ENCODE data around the gene GRIA3.
"Not testable (repeated sequence)": the region's sequence is repeated elsewhere in the genome, so short reads cannot be mapped to it uniquely, and the experiment has no call there.

GRIA3 gene

DNA sequence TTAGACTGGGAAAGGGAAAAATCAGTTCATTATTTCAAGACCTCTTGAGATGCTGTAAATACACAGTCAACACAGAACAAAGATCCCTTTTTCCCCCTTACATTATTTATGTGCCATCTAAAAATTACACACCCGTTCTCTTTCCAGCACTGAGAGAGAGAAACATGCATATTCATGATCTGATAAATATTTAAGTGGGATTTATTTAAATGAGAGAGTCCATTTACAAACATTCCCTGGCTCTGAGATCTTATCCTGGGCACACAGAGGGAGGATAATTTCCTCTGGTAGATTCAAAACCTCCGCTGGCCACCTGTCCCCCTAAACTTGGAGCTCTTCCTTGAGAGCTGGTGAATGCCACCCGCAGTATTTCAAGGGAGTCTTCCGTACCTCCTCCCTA is 88.6 kb downstream of the GRIA3 start:
- ATAC-seq (no peak), DNase-seq (no peak)

DNA sequence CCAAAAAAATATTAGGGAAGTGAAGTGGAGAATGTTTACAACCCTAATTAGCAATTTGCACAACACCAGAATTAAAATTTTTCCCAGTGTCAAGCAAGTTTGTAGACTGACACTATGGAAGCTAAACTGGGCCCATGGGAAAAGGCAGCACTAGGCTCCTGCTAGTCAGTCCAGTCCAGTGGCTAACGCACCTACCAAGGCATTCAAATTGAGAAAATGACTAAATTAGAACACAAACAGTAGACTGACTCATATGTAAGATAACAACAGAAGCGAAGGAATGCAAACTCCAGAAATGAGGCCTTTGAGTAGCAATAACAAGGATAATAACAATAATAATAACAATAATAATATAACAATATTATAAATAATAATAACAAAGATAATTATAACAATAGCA is 90.7 kb downstream of the GRIA3 start:
- no peak for ATAC-seq
- DNase-seq: no peak

DNA sequence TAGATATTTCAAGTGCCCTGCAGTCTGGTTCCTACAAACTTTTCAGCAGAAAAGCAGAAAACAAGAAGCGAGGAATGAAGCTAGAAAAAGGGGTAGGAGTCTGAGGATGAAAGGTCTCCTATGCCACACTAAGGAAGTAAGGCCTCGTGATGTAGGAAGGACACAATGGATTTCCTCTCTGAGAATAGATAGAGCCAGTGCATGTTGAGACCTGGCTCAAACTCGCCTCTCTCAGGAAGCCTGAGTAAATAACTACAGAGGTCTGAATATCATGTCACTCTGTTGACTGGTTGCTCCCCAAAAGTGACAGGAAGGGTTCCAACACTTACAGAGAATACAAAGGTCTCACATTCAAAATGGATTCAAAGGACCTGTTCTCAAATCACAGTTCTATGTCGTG is 93.3 kb downstream of the GRIA3 start:
- no peak for DNase-seq

DNA sequence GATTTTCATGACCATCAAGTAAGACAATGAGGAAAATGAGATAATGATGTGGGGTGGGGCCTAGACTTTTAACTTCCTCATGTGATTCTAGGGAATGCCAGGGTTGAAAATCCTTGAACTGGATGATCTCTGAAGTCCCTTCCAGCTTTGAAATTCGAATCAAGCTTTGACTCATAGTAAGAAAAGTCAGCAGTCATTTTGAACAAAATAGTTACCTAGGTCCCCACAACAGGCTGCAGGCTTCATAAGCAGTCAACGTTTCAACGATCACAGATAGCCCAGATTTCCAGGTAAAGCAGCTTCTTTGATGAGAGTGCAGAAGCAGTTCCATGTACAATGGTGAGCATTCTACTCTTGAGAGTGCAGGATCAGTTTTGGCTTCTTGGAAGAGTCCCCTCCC is 93.7 kb downstream of the GRIA3 start:
- ATAC-seq: no peak
- DNase-seq: no peak

More for the DNA sequence above, 93.3 kb downstream of the GRIA3 start:
- ATAC-seq: no peak

DNA sequence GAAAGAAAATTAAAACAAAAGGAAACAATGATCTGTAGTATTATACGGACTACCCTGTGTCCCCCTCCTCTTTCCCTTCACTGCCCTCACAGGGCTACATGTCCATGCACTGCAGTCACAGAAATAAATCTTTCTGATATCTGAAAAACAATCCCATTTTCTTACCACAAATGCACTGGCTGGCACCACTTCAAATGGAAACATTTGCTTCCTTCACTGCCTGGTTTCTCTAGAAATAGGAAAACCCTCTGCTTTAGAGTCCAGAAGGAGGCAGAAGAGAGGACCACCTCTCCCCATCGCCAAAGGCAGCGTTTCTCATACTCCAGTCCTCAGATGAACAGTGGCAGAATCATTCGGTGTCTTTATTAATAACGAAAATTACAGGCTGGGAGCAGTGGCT is 98.2 kb downstream of the GRIA3 start:
- no peak for DNase-seq
- ATAC-seq: no peak

DNA sequence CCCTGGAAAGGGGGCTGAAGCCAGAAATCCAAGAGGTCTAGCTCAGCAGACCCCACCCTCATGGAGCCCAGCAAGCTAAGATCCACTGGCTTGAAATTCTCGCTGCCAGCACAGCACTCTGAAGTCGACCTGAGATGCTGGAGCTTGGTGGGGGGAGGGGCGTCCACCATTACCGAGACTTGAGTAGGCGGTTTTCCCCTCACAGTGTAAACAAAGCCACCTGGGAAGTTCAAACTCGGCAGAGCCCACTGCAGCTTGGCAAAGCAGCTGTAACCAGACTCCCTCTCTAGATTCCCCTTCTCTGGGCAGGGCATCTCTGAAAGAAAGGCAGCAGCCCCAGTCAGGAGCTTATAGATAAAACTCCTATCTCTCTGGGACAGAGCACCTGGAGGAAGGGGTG is 99.3 kb downstream of the GRIA3 start:
- not testable (repeated sequence) for DNase-seq, ATAC-seq

DNA sequence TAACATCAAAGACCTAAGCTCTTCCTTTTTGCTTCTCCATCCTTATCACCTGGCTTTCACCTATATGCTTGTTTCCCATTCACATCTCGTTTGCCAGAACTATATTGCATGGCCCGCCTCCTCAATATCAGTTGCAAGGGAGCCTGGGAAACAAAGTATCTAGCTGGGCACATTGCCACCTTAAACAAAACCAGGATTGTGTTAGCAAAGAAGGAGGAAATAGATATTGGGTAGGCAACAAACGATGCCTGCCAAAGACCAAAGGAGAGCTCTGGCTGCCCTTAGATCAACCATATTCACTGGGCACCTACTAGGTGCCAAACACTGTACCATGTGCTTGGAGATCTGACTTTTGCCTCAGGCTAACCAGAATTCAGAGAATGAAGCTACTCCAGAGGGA is 107.5 kb downstream of the GRIA3 start:
- no peak for DNase-seq
- ATAC-seq: no peak

DNA sequence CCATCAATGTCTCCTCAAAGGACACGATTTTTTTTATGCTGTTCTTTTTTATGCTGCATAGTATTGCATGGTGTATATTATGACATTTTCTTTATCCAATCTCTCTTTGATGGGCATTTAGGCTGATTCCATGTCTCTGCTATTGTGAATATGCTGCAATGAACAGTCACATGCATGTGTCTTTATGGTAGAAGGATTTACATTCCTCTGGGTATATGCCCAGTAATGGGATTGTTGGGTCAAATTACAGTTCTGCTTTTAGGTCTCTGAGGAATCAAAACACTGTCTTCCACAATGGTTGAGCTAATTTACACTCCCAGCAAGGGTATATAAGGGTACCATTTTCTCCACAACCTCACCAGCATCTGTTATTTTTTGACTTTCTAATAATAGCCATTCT is 113.9 kb downstream of the GRIA3 start:
- no peak for ATAC-seq

DNA sequence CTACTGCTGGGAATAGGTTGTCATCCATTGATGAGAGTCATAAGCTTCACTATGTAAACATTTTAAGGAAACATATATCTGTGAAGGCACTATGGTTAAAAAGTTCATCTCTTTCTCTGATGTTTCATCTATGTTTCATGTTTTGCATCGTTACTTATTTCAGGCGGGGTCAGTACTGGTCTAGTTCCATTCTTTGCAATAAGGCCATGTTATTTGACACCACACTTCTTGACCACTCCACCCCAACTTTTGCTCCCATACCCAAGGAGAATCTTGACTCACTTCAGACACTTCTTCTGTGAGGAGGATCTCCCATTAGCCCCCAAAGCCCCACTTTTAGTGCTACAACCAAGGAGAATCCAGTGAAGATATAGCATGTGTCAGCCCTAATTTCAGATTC is 119.4 kb downstream of the GRIA3 start:
- DNase-seq (no peak), ATAC-seq (no peak)

More for the DNA sequence above, 113.9 kb downstream of the GRIA3 start:
- no peak for DNase-seq

DNA sequence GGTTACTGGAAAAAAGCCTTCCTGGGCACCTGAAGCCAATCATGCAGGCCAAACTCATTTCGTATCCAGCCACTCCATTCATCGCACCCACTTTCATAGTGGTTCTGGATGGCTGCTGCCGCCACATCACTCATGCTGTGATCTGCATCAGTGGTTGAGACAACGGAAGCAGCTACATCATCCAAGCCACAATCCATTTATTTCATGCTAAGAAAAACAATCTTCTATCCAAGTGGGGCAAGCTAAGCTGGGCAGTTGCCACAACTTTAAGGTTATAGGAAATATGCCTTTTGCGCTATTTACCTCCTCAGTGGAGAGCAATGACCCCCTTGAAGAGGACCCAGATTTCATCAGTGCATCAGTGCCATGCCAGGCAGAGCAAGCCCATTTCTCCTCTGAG is 124.6 kb downstream of the GRIA3 start:
- ATAC-seq: no peak
- no peak for DNase-seq

DNA sequence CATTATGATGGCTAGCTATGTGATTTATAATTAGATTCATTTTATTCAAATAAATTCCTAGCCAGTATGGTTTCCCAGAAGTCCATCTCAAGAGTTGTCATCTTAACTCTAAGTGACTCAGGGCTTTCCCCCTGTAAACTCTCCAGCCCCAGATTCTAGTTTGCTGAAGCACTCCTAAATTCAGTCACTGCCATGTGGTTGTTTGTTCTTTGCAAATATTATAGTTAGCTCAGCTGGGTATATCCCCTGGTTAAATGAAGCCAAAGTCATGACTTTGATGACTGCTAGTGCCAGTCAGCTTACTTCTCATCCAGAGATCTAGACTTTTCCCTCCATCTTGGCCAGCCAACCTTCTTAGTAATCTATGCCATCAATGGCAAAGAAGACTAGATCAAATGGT is 126.0 kb downstream of the GRIA3 start:
- ATAC-seq (no peak), DNase-seq (no peak)

DNA sequence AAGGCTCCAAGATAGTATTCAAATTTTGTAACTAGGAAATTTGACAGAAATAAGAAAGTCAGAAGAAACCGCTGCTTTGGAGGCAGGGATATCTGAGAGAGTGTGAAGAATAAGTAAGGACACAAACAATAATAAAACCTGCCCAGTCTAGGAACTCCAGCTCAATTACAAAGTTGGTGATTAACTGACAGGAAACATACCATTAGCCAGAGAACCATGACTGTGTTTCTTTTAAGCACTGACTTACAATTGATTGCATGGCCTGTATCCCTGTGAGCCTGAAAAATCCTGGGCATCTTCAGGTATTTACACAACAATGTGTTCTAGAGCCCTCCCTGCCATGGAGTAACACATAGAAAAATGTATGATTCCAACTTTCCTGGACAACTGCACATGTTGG is 127.4 kb downstream of the GRIA3 start:
- ATAC-seq (no peak), DNase-seq (no peak)

DNA sequence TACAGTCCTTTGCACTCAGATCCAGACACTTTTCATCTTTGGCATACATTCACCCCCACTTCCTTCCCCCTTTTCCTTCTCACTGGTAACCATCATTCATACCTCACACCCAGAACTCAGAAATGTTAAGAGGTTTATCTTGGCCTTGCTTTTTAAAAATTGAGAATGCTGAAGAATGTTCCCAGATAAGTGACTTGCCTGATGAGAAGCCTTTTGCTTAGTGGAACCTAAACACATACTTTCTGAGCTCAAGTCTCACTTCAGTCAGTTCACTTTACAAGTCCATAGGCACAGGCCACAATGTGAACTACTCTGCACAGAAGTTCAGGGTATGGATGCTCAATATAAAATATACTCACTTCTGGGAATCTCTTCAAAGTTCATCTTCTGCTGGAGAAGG is 129.4 kb downstream of the GRIA3 start:
- ATAC-seq: no peak
- DNase-seq: no peak

DNA sequence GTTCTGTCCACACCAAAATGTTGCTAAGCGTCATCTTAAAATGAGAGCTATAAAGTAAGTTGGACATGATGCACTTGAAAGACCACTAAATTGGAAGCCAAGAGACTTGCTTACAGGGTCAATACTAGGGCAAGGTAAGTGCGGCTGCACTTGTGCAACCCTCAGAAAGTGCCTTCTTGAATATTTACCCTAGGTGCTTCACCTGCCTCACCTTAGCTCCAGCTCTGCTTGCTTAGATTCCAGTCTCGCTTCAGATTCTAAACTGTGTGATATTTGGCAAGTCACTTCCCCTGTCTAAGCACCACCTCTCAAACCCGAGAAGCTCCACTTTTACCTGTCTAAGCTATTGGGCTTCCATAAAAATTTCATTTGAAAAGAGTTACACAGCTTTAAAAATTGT is 136.5 kb downstream of the GRIA3 start:
- ATAC-seq: no peak

DNA sequence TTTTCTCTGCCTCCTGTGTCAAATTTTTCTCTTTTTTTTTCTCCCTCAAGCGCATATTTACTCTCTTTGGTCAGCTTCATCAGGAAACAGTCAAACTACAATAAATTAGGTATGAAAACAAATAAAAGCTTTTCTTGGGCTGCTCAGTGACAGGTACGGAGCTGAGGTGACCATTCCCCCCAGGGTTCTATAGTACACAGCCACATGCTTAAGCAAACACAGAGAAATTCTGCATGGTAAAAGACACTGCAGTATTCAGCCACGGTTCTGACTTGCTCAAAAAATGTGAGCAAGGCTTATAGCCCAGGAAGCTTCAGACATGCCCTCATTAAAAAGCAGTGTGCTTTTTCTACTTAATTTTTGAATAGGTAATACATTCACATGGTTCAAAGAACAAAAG is 138.5 kb downstream of the GRIA3 start:
- DNase-seq: no peak
- no peak for ATAC-seq

More for the DNA sequence above, 136.5 kb downstream of the GRIA3 start:
- no peak for DNase-seq

DNA sequence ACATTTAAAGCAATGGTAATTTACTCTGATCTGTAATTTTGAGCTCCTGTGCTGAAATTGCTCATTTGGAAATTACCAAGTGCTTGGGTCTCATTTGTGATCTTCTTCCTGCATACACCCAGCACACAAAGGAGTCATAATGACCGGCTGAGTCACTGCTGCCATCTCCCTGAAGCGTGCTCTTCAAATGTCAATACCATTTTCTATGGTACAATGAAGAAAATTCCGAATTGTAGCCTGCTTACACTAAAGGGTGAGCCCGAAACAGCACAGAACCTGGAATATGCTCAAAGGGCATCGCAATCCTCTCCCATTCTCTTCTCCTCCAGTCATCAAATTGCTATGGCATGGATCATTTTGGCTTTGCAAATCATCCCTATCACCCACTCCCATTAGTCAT is 140.5 kb downstream of the GRIA3 start:
- ATAC-seq (no peak), DNase-seq (no peak)

DNA sequence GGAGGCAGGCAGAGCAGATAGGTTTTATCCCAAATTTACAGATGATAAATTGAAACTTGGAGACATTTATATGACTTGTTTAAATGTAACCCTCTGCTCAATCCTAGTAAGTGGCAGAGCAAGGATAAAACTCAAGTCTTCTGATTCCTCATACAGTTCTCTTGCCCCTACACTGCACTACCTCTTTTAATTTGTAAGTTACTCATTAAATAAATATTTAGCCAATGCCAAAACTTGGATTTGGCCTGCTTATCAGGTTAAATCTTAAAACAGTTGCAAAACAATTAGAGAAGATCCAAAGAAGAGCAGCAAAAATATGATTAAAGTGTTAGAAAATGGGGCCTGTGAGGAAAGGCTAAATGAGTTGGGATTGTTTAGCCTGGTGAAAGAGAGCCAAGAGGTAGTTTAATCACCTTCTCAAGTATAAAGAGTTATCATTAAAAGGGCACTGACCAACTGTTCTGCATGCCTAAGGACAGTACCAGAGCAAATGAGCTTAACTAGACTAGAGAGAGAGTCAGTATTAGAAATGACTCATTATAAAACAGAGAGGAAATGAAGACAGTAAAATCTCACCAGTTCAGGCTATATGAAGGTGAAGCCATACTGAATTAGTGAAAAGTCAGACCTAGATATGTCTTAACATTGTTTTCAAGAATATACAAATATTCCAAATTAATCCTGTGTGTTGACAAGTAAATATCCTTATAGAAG is 146.3 kb downstream of the GRIA3 start:
- ATAC-seq (no peak), DNase-seq (no peak)

DNA sequence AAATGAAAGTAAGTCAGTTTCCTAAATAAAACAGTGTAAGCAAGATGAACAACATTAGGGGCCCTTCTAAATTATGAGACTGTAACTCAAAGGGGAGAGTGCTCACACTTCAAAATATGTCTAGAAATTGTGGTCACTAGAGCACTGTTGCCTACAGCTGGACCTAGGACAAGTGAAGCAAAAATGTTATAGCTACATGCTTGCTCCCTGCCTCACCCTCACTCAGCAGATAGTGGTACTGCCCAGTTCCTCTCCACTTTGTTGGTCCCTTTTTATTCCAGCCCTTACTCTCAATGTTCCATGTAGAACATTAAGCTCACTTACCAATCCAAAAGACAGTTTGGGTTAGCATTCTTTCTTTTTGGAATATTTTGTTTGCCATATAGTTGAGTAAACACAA is 147.3 kb downstream of the GRIA3 start:
- ATAC-seq (no peak), DNase-seq (no peak)

DNA sequence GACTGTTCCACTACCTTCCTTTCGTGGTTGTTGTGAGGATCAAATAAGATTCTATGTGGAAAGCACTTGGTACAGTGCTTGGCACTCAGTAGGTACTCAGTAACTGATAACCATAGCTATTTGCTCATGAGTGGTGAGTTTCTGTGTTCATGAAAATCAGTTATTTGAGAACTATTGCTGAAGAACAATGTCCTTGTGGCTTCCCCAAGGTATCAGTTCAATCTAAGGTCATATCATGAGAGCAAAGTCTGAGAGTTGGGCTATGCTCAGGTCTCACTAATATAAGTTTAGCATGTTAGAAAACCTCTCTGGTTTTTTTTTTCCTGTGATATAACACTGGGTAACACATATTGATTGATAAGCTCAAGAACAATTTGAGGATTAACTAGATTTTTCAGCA is 147.8 kb downstream of the GRIA3 start:
- no peak for ATAC-seq

DNA sequence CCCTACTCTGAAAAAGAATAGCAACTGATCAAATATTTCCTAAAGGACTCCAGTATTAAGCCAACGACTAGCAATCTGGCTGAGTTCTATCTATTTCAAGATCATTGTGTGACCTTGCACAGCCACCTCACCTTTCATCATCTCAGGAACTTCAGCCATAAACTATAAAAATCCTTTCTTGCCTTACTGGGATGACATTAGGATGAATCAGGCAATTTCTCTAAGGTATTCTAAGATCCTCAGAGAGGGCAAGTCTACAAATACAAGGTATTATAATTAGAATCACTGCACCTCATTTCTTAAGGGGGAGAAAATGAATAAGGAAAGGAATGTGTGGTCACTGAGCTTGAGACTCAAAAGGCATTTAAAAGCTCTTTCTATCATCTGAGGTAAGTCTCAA is 152.6 kb downstream of the GRIA3 start:
- ATAC-seq (no peak), DNase-seq (no peak)

More for the DNA sequence above, 147.8 kb downstream of the GRIA3 start:
- no peak for DNase-seq

DNA sequence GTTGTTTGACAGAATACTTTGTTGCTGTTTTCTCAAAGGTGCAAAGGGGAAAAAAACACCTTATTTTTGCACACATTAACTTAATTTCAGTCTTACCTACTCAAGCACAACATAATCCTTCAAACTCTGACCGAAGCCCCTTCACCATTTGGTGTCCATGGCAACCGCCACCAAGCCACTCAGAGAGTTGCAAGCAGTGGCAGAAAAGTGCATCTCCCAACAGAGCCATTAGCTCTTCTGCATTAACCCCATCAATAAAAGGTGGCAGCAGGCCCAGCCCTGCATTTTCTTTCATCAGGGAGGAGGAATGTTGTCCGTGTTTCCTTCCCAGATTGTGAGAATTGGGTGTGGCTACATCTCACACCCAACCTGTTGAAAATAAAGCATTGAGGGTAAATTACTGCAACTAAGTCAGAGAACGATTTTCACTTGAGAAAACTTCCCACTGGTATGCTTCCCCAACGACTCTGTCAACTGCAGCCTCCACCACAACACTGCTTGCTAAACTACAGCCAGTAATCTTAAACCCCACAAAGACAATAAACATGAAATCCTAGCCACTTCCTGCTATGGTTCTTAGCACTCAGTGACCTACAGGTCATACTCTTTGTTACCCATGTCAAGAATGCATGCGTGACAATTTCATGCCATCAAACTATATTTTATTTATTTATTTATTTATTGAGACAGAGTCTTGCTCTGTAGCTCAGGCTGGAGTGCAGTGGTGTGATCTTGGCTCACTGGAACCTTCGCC is 154.0 kb downstream of the GRIA3 start:
- DNase-seq (no peak), ATAC-seq (no peak)

DNA sequence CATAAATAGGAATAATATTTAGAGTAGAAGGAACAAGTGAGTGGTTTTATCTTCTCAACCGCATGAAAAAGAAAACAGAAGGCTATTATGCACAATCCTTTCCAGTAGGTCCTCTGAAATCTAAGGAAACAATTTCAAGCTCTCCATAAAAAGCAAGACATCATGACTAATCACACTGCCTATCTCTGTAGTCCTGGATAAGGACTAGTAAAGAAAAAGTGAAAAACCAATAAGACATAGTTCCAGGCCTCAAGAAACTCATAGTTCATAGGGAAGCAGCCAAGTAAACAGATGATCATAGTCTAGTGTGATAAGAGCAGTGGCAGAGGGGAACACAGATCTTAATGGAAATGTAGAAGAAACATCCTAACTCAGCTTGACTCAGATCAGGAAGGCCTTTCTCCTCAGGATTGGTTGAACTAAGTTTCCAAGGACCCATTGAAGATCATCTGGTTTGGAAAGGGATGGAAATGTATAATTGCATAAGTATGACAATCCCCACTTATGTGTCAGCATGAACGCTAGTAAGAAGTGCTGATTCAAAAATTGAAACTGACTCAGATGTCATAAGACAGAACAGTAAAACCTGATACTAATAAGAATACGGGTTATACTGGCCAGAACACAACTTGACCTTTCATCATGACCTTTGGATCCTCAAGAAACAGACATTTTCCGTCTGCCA is 155.3 kb downstream of the GRIA3 start:
- no peak for ATAC-seq
- DNase-seq: no peak

DNA sequence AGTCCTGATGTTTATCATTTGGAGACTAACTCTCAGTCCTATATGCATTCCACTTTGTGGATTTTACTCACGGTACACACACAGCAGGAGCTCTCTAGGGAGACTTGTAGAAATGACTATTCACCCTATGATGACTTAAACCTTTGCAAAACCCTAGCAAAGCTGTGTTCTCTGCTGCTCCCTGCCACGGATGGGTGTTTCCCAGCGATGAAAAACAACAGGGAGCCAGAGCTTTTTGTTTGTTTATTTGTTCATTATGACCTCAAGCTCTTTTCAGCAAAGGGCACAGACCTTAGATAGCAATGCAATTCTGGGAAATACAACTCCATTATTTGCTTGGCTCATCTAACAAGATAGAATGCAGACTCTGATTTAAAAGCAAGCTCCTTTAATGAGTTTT is 156.6 kb downstream of the GRIA3 start:
- DNase-seq: no peak
- no peak for ATAC-seq

All from stimulated activated naive CD8-positive, alpha-beta T cell treated with anti-CD3 and anti-CD28 coated beads, Interleukin-15, Interleukin-2, amounts not matched to agents 100 U/mL and 50 U/mL, for 24 hours (primary cell).